Adrenal gland (tissue), 12 donors: ENCODE results near the gene VAPA. TPM values are rescaled to one million over a fixed set of nuclear protein-coding genes. Genes with fewer than 3 reads are reported as not detected.

Experiments used
- DNase-seq, 7 donors: peaks; one replicate each; pipeline ENCODE4 v3.0.0-alpha.2; 2019 to 2020
- H3K27ac ChIP-seq, 5 donors: fragments of 200-600 bp; sonication (generic) in 4 of 5; 1 replicate in 3 of 5; 2 replicates in 2 of 5; pipeline versions ENCODE4 v1.5.1 to v1.8.0; 2016 to 2020; ENCODE audit warnings: mild to moderate bottlenecking in 1 of 5
- H3K27me3 ChIP-seq: fragments of 200-600 bp; 2 replicates; pipeline ENCODE4 v1.8.0; 2021
- H3K36me3 ChIP-seq, 2 donors: fragments of 200-600 bp; replicated peaks in 1 of 2; 1 replicate in 1 of 2; 2 replicates in 1 of 2; pipeline versions ENCODE4 v1.5.1 to v1.8.0; 2018 to 2022
- H3K4me1 ChIP-seq, 2 donors: fragments of 200-600 bp; replicated peaks in 1 of 2; 1 replicate in 1 of 2; 2 replicates in 1 of 2; pipeline versions ENCODE4 v1.5.1 to v1.8.0; 2018 to 2021
- H3K4me3 ChIP-seq, 4 donors: fragments of 200-600 bp; sonication (generic) in 3 of 4; one replicate each; pipeline ENCODE4 v1.5.1; 2016 to 2018
- H3K9me3 ChIP-seq, 3 donors: fragments of 200-600 bp; sonication (generic) in 1 of 3; replicated peaks in 1 of 3; 1 replicate in 2 of 3; 2 replicates in 1 of 3; pipeline versions ENCODE4 v1.5.1 to v1.8.0; 2016 to 2021
- CTCF ChIP-seq, 6 experiments: fragments of 450-650 bp in 4 of 6; fragments of 200-600 bp in 2 of 6; sonication (generic) in 1 of 6; IDR thresholded peaks; 1 replicate in 5 of 6; 2 replicates in 1 of 6; pipeline versions ENCODE4 v1.5.1 to v1.8.0; 2016 to 2021; ENCODE audit warnings: antibody characterized with exemption in 6 of 6, mild to moderate bottlenecking in 2 of 6, moderate library complexity in 1 of 6
- POLR2A ChIP-seq, 2 donors: fragments of 450-650 bp; IDR thresholded peaks; one replicate each; pipeline ENCODE4 v1.6.1; 2017; ENCODE audit warnings: antibody characterized with exemption in 2 of 2, mild to moderate bottlenecking in 2 of 2, moderate library complexity in 1 of 2
- WGBS, 4 donors: extraction: QIAGEN DNeasy Blood & Tissue Kit in 2 of 4; methylation state at CpG; one replicate each; pipeline versions ENCODE4 v1.1.5 to v1.1.7; 2013 to 2017; 5-methylcytosine and 5-hydroxymethylcytosine counted together
- intact Hi-C, 2 donors: fragments of 100-400 bp; cut with DNase I; formaldehyde crosslinking; loops; one replicate each; pipeline versions ENCODE4 v1.14.1 to v1.15.0; 2022 to 2023
- polyA plus RNA-seq, 3 donors: library from polyadenylated mRNA; stranded (reverse); fragments of 200-250 nt in 2 of 3; fragments of 350-450 nt in 1 of 3; fragmentation: Illumina TruSeq in 1 of 3; extraction: RNeasy Lipid Tissue Mini Kit (QIAGEN cat#74804) in 1 of 3; gene quantifications; one replicate each; pipeline ENCODE4 v1.2.3, GENCODE V29; 2013 to 2014
- total RNA-seq, 9 donors: library from RNA; depleted of rRNA in 4 of 9; stranded (reverse); fragments of >200 nt in 4 of 9; fragments of 120-200 nt in 1 of 9; fragmentation: NEBNext Ultra II Directional in 1 of 9; extraction: Animal tissue kit (Norgen Biotek cat#: 25700) in 1 of 9; gene quantifications; one replicate each; pipeline versions ENCODE4 v1.1.0 to v1.2.4, GENCODE V29; 2013 to 2023
- donor health status: healthy with polysubstance abuse.
- donor health status: Bipolar disorder and iron deficiency.
- donor health status: DM: yes; HTN: yes; CAD: no.
- donor health status: DM: no; HTN: no; CAD: no.
- donor health status: DM: no; HTN: no; CAD: no.
- donor health status: DM: yes; HTN: yes; CAD: no.

Gene VAPA
- total and polyA plus RNA-seq, 12 donors = 71.3 to 900 (median 436) TPM

GRCh38 chr18:9878783-9879242 lies 35.0 kb upstream of the VAPA start:
- intact Hi-C loops = loop anchor here in 1 of 2 donors (10.0 kb wide), 2 partner anchors 46 to 74 kb away; no protein-coding TSS in a partner anchor

GRCh38 chr18:9884090-9884489 lies 29.7 kb upstream of the VAPA start:
- intact Hi-C loops = no loop called here
- H3K27ac ChIP-seq = no peak overlapping the region

More at GRCh38 chr18:9878783-9879242, 35.0 kb upstream of the VAPA start:
- TF ChIP-seq CTCF (IDR thresholded peaks at IDR 0.05) (no peak), POLR2A (IDR thresholded peaks at IDR 0.05) (no peak)
- DNase-seq = no peak
- Histone ChIP-seq H3K4me1 (peaks cover 9 to 25% of the 10 kb centered on the region in 2 donors), H3K27me3 (no peaks in the 10 kb centered on the region), H3K4me3 (no peak overlapping the region), H3K9me3 (no peaks in the 10 kb centered on the region), H3K36me3 (no peaks in the 10 kb centered on the region), H3K27ac (no peak overlapping the region)
- WGBS, 4 donors = 94 to 99% (median 96%) methylated on average over 6 of the region's 6 CpGs

GRCh38 chr18:9884532-9885140 lies 29.2 kb upstream of the VAPA start:
- peaks cover 0 to 7% of the 10 kb centered on the region in 2 donors for H3K4me1 ChIP-seq
- intact Hi-C loops = no loop called here
- WGBS, 4 donors = 80 to 87% (median 83%) methylated on average over 12 of the region's 12 CpGs
- no peak for DNase-seq
- H3K9me3 ChIP-seq = no peaks in the 10 kb centered on the region
- H3K36me3 ChIP-seq = no peaks in the 10 kb centered on the region
- H3K27ac ChIP-seq = no peak overlapping the region
- no peaks in the 10 kb centered on the region for H3K27me3 ChIP-seq
- H3K4me3 ChIP-seq = no peak overlapping the region
- no peak for TF ChIP-seq CTCF (IDR thresholded peaks at IDR 0.05)
- TF ChIP-seq POLR2A (IDR thresholded peaks at IDR 0.05) = no peak

More at GRCh38 chr18:9884090-9884489, 29.7 kb upstream of the VAPA start:
- Histone ChIP-seq H3K27me3 (no peaks in the 10 kb centered on the region), H3K4me3 (no peak overlapping the region), H3K36me3 (no peaks in the 10 kb centered on the region), H3K9me3 (no peaks in the 10 kb centered on the region), H3K4me1 (peaks cover 0 to 7% of the 10 kb centered on the region in 2 donors)
- WGBS, 4 donors = 86 to 92% (median 89%) methylated on average over 6 of the region's 6 CpGs
- no peak for DNase-seq
- TF ChIP-seq CTCF (IDR thresholded peaks at IDR 0.05) (no peak), POLR2A (IDR thresholded peaks at IDR 0.05) (no peak)

- Histone ChIP-seq H3K27me3 (no peaks in the 10 kb centered on the region), H3K9me3 (no peaks in the 10 kb centered on the region), H3K27ac (no peak within 1 kb of the TSS), H3K4me3 (no peak within 1 kb of the TSS), H3K36me3 (no peaks in the 10 kb centered on the region), H3K4me1 (peaks cover 0 to 6% of the 10 kb centered on the region in 2 donors)
- intact Hi-C loops = no loop called here
- TF ChIP-seq POLR2A (IDR thresholded peaks at IDR 0.05) (no peak), CTCF (IDR thresholded peaks at IDR 0.05) (no peak)
- 90 to 95% (median 95%) methylated on average over 6 to 8 of the region's 8 CpGs for WGBS, 4 donors
- DNase-seq = no peak
Measured at GRCh38 chr18:9885170-9886004, 28.4 kb upstream of the VAPA start, which contains the start of gene TXNDC2. TXNDC2 (plus strand) TSS chr18:9885973; CDS start chr18:9886681, 708 bp downstream.
